IMR-90 (cell line): ENCODE measurements around the gene ARNT2. TPM values are rescaled to one million over a fixed set of nuclear protein-coding genes. Genes with fewer than 3 reads are reported as not detected.
A peak's percentile ranks its signal among the peaks of the same experiment; 100 is the strongest.

Source experiments
- ATAC-seq: fragments of 200-7000 bp; cut with Tn5 transposase; 2 replicates; pipeline ENCODE4 v1.9.1; 2020; ENCODE audit warnings: low read depth, mild to moderate bottlenecking, moderate library complexity
- BruUV-seq: library from RNA; stranded (reverse); fragments of 400-500 nt; replicated peaks from 2 replicates; lab custom pipeline; 2021; lab: Mats Ljungman, UMichigan
- CTCF ChIA-PET: fragments of 300-600 bp; formaldehyde crosslinking; extraction: SDS; loops from one replicate; lab custom pipeline; 2021; ENCODE audit warnings: antibody characterized with exemption; lab: Yijun Ruan, JAX
- POLR2A ChIA-PET: fragments of 300-600 bp; sonication (Branson Sonifier 250); formaldehyde crosslinking; loops from one replicate; lab custom pipeline; 2022; ENCODE audit warnings: antibody characterized with exemption; ENCODE audit not compliant: unreplicated experiment; lab: Charles Lee
- DNase-seq: peaks from one replicate; pipeline ENCODE4 v3.0.0; 2013
- H2AFZ ChIP-seq: replicated peaks from 2 replicates; pipeline ENCODE3; 2013; ENCODE audit warnings: low read length, mild to moderate bottlenecking; ENCODE audit not compliant: poor library complexity
- H2AK5ac ChIP-seq: 2 replicates; pipeline ENCODE4 v1.6.1; 2013; ENCODE audit warnings: low read depth, low read length, inconsistent platforms
- H2AK9ac ChIP-seq: replicated peaks from 2 replicates; pipeline ENCODE3; 2013; ENCODE audit warnings: mild to moderate bottlenecking, low read depth, low read length, moderate library complexity; ENCODE audit not compliant: poor library complexity
- H2BK120ac ChIP-seq: 2 replicates; pipeline ENCODE4 v1.6.1; 2013; ENCODE audit warnings: low read depth, low read length, inconsistent platforms
- H2BK15ac ChIP-seq: 3 replicates; pipeline ENCODE4 v1.6.1; 2013; ENCODE audit warnings: low read depth, low read length, inconsistent platforms
- H2BK20ac ChIP-seq: 2 replicates; pipeline ENCODE4 v1.6.1; 2013; ENCODE audit warnings: low read depth, mild to moderate bottlenecking, inconsistent platforms, low read length, moderate library complexity
- H2BK5ac ChIP-seq: 2 replicates; pipeline ENCODE4 v1.6.1; 2013; ENCODE audit warnings: mild to moderate bottlenecking, low read depth, low read length, inconsistent platforms; ENCODE audit not compliant: poor library complexity, severe bottlenecking
- H3K14ac ChIP-seq: replicated peaks from 2 replicates; pipeline ENCODE4 v1.6.1; 2013; ENCODE audit warnings: low read depth, low read length, inconsistent platforms
- H3K18ac ChIP-seq: 2 replicates; pipeline ENCODE4 v1.6.1; 2013; ENCODE audit warnings: low read depth, low read length, control low read depth
- H3K23ac ChIP-seq: 2 replicates; pipeline ENCODE4 v1.6.1; 2013; ENCODE audit warnings: low read depth, low read length, inconsistent platforms
- H3K27ac ChIP-seq: 2 replicates; pipeline ENCODE4 v1.5.1; 2013; ENCODE audit warnings: mild to moderate bottlenecking, control low read depth, low read length; ENCODE audit not compliant: insufficient read depth
- H3K27me3 ChIP-seq: 2 replicates; pipeline ENCODE4 v1.6.1; 2013; ENCODE audit warnings: low read length; ENCODE audit not compliant: control insufficient read depth, insufficient read depth
- H3K36me3 ChIP-seq: 2 replicates; pipeline ENCODE4 v1.6.1; 2013; ENCODE audit warnings: low read length, mixed read lengths; ENCODE audit not compliant: control insufficient read depth, insufficient read depth
- H3K4ac ChIP-seq: 2 replicates; pipeline ENCODE4 v1.6.1; 2013; ENCODE audit warnings: low read depth, low read length, inconsistent platforms
- H3K4me1 ChIP-seq: 2 replicates; pipeline ENCODE4 v1.6.1; 2013; ENCODE audit warnings: low read length, mixed read lengths; ENCODE audit not compliant: control insufficient read depth, insufficient read depth
- H3K4me2 ChIP-seq: 2 replicates; pipeline ENCODE4 v1.6.1; 2013; ENCODE audit warnings: low read depth, mild to moderate bottlenecking, control low read depth, low read length, moderate library complexity
- H3K4me3 ChIP-seq: 2 replicates; pipeline ENCODE4 v1.5.1; 2013; ENCODE audit warnings: low read depth, mild to moderate bottlenecking, control low read depth, low read length, moderate library complexity; ENCODE audit not compliant: insufficient read depth
- H3K56ac ChIP-seq: 2 replicates; pipeline ENCODE4 v1.6.1; 2013; ENCODE audit warnings: low read length, inconsistent platforms; ENCODE audit not compliant: insufficient read depth; ENCODE audit errors: extremely low read depth
- H3K79me1 ChIP-seq, 2 experiments: 2 replicates each; pipeline ENCODE4 v1.6.1; 2013; ENCODE audit warnings: low read length in 2 of 2, inconsistent platforms in 1 of 2, low read depth in 1 of 2
- H3K9ac ChIP-seq: 2 replicates; pipeline ENCODE4 v1.6.1; 2013; ENCODE audit warnings: low read depth, low read length, control low read depth
- H3K9me1 ChIP-seq: 2 replicates; pipeline ENCODE4 v1.6.1; 2013; ENCODE audit warnings: low read length, inconsistent platforms; ENCODE audit not compliant: insufficient read depth
- H3K9me3 ChIP-seq: 2 replicates; pipeline ENCODE4 v1.6.1; 2013; ENCODE audit warnings: low read length; ENCODE audit not compliant: control insufficient read depth, insufficient read depth
- H4K20me1 ChIP-seq: 2 replicates; pipeline ENCODE4 v1.6.1; 2013; ENCODE audit warnings: low read length, inconsistent platforms; ENCODE audit not compliant: insufficient read depth
- H4K5ac ChIP-seq: 2 replicates; pipeline ENCODE4 v1.6.1; 2013; ENCODE audit warnings: mild to moderate bottlenecking, low read depth, low read length, control low read depth
- H4K8ac ChIP-seq, 2 experiments: 2 replicates each; pipeline ENCODE4 v1.6.1; 2013; ENCODE audit warnings: low read depth in 2 of 2, low read length in 2 of 2, control low read depth in 1 of 2, inconsistent platforms in 1 of 2
- H4K91ac ChIP-seq: 2 replicates; pipeline ENCODE4 v1.6.1; 2013; ENCODE audit warnings: low read depth, low read length, inconsistent platforms; ENCODE audit not compliant: insufficient read depth
- BHLHE40 ChIP-seq: fragments of 150-350 bp; IDR thresholded peaks from 2 replicates; pipeline ENCODE4 v1.6.1; 2016; ENCODE audit warnings: mild to moderate bottlenecking, low read depth, low read length
- CHD1 ChIP-seq: IDR thresholded peaks from 2 replicates; pipeline ENCODE4 v1.6.1; 2012; ENCODE audit warnings: low read depth, low read length, improper control_type of control experiment
- ELK1 ChIP-seq: fragments of 150-350 bp; IDR thresholded peaks from 2 replicates; pipeline ENCODE4 v1.6.1; 2016; ENCODE audit warnings: low read depth, mild to moderate bottlenecking, low read length, moderate library complexity, borderline replicate concordance
- MAFK ChIP-seq: IDR thresholded peaks from 2 replicates; pipeline ENCODE4 v1.6.1; 2012; ENCODE audit warnings: low read depth, low read length, improper control_type of control experiment
- MAZ ChIP-seq: IDR thresholded peaks from 2 replicates; pipeline ENCODE4 v1.6.1; 2012; ENCODE audit warnings: low read depth, mild to moderate bottlenecking, low read length, improper control_type of control experiment, moderate library complexity, borderline replicate concordance
- MXI1 ChIP-seq: IDR thresholded peaks from 2 replicates; pipeline ENCODE4 v1.6.1; 2012; ENCODE audit warnings: low read depth, mild to moderate bottlenecking, low read length, moderate library complexity, borderline replicate concordance
- NFE2L2 ChIP-seq: fragments of 150-350 bp; IDR thresholded peaks from 2 replicates; pipeline ENCODE4 v1.6.1; 2016; ENCODE audit warnings: low read depth, mild to moderate bottlenecking, low read length
- RCOR1 ChIP-seq: IDR thresholded peaks from 2 replicates; pipeline ENCODE4 v1.6.1; 2012; ENCODE audit warnings: mild to moderate bottlenecking, low read length, improper control_type of control experiment; ENCODE audit not compliant: insufficient replicate concordance
- RFX5 ChIP-seq: IDR thresholded peaks from 2 replicates; pipeline ENCODE4 v1.8.0; 2012; ENCODE audit warnings: low read depth, mild to moderate bottlenecking, low read length, moderate library complexity
- SMC3 ChIP-seq: fragments of 150-350 bp; IDR thresholded peaks from 2 replicates; pipeline ENCODE4 v1.6.1; 2016; ENCODE audit warnings: low read depth, mild to moderate bottlenecking, antibody characterized with exemption, low read length, moderate library complexity
- USF2 ChIP-seq: fragments of 150-350 bp; IDR thresholded peaks from 2 replicates; pipeline ENCODE4 v1.6.1; 2017; ENCODE audit warnings: mild to moderate bottlenecking, antibody characterized with exemption, low read length, low read depth
- WGBS, 2 experiments: methylation state at CpG; one replicate each; pipeline versions ENCODE4 v1.1.5 to v1.1.7; 2013; ENCODE audit warnings: missing lambda C conversion rate in 2 of 2; ENCODE audit not compliant: insufficient read length in 1 of 2; ENCODE audit errors: extremely low coverage in 2 of 2; 5-methylcytosine and 5-hydroxymethylcytosine counted together
- dilution Hi-C: fragments of 300-500 bp; cut with HindIII; formaldehyde crosslinking; loops from one replicate; pipeline ENCODE4 v1.14.3; 2018; ENCODE audit warnings: low sequenced_read_pairs; ENCODE audit not compliant: unreplicated experiment
- in situ Hi-C: fragments of 300-500 bp; cut with MboI; formaldehyde crosslinking; loops from 3 replicates; pipeline ENCODE4 v1.14.3; 2019; ENCODE audit warnings: low sequenced_read_pairs, inconsistent platforms, mixed read lengths
- intact Hi-C: fragments of 100-400 bp; cut with micrococcal nuclease; formaldehyde crosslinking; loops from 2 replicates; pipeline ENCODE4 v1.10.0; 2022
- polyA plus RNA-seq, 3 experiments: library from polyadenylated mRNA; depleted of rRNA; stranded (reverse); fragments of >200 nt; gene quantifications; 2 replicates each; pipeline ENCODE4 v1.2.3, GENCODE V29; 2012; ENCODE audit warnings: low replicate concordance in 1 of 3
- total RNA-seq: library from RNA; depleted of rRNA; stranded (reverse); fragments of >200 nt; gene quantifications from 2 replicates; pipeline ENCODE4 v1.2.3, GENCODE V29; 2012

ARNT2 gene
- total and polyA plus RNA-seq, 2 of the 4 experiments (the other 2 are of a cell fraction) = 18.2 to 19.0 TPM

- no peak for TF ChIP-seq ELK1
Measured at GRCh38 chr15:80489030-80489594, 84.9 kb downstream of the ARNT2 start (continued).

- no peak overlapping the region for H3K4me3 ChIP-seq
- H2BK5ac ChIP-seq = peak overlapping the region; percentile 99
- intact Hi-C loops (no loop called here), in situ Hi-C loops (no loop called here), dilution Hi-C loops (no loop called here)
- peak overlapping the region; percentile 100 for H2AK5ac ChIP-seq
- ChIA-PET POLR2A (interaction anchor here (2.0 kb wide), 1 partner anchor 10 kb away, joined by 13 read pairs; no protein-coding TSS in a partner anchor), CTCF (no interaction called here)
- peak overlapping the region; percentile 66 for H2AK9ac ChIP-seq
- peak overlapping the region; percentile 100 for H4K91ac ChIP-seq
- peak overlapping the region; percentile 89 to 98 for H4K8ac ChIP-seq
- peak overlapping the region; percentile 99 for H3K18ac ChIP-seq
- peak overlapping the region; percentile 88 for H3K23ac ChIP-seq
- peak overlapping the region; percentile 72; the same call in 1 of the 2 replicates for H3K9ac ChIP-seq
- H2AFZ ChIP-seq = no peak overlapping the region
- 97% methylated on average over 5 of the region's 9 CpGs; no CpG with 5 or more reads in 1 of the 2 experiments for WGBS, 2 experiments
- peaks cover 37 to 73% of the 10 kb centered on the region in 2 experiments; a peak in 3 of 4 replicates for H3K79me1 ChIP-seq
- no peak overlapping the region for H3K4me2 ChIP-seq
- peak overlapping the region; percentile 99 for H2BK120ac ChIP-seq
- H3K27me3 ChIP-seq = no peaks in the 10 kb centered on the region
- H2BK20ac ChIP-seq = peak overlapping the region; percentile 96
- no peak for DNase-seq
- peak overlapping the region; percentile 99 for H3K27ac ChIP-seq
- H3K4me1 ChIP-seq = peaks cover 50% of the 10 kb centered on the region
- H3K36me3 ChIP-seq = no peaks in the 10 kb centered on the region
- BruUV-seq = no TSS peak
- peaks cover 63% of the 10 kb centered on the region for H3K9me1 ChIP-seq
- H3K4ac ChIP-seq = peak overlapping the region; percentile 99
- H3K56ac ChIP-seq = peak overlapping the region; percentile 95; the same call in 1 of the 2 replicates
- H2BK15ac ChIP-seq = peak overlapping the region; percentile 90
- H4K20me1 ChIP-seq = no peaks in the 10 kb centered on the region
- H3K9me3 ChIP-seq = no peaks in the 10 kb centered on the region
- TF ChIP-seq RCOR1 (no peak), MAFK (no peak), RFX5 (no peak), SMC3 (no peak), MXI1 (no peak), CHD1 (no peak), USF2 (no peak), MAZ (no peak), NFE2L2 (no peak), BHLHE40 (no peak)
- ATAC-seq = no peak
- H3K14ac ChIP-seq = peak overlapping the region; percentile 94
- H4K5ac ChIP-seq = peak overlapping the region; percentile 98
Measured at GRCh38 chr15:80490431-80490990, 86.3 kb downstream of the ARNT2 start.
